Neuronal stem cell (in vitro differentiated cells): ENCODE data around the gene GRIN2A.

Experiments
- DNase-seq: peaks from one replicate; pipeline ENCODE4 v3.0.0-alpha.2; 2013; ENCODE audit warnings: low spot score
- H2AFZ ChIP-seq: one replicate; pipeline ENCODE4 v1.6.1; 2013; ENCODE audit warnings: mild to moderate bottlenecking, low read length, inconsistent platforms
- H2AK5ac ChIP-seq: 2 replicates; pipeline ENCODE4 v1.6.1; 2013; ENCODE audit warnings: low read depth, mild to moderate bottlenecking, inconsistent platforms, low read length, moderate library complexity, mixed read lengths
- H2BK120ac ChIP-seq: 2 replicates; pipeline ENCODE4 v1.6.1; 2013; ENCODE audit warnings: low read depth, mild to moderate bottlenecking, inconsistent platforms, low read length, moderate library complexity, mixed read lengths
- H2BK12ac ChIP-seq: one replicate; pipeline ENCODE4 v1.6.1; 2013; ENCODE audit warnings: low read length, inconsistent platforms
- H2BK15ac ChIP-seq: 2 replicates; pipeline ENCODE4 v1.6.1; 2013; ENCODE audit warnings: mild to moderate bottlenecking, low read length, inconsistent platforms, mixed read lengths
- H2BK5ac ChIP-seq: one replicate; pipeline ENCODE4 v1.6.1; 2013; ENCODE audit warnings: inconsistent platforms, mild to moderate bottlenecking, low read length, moderate library complexity
- H3K14ac ChIP-seq: one replicate; pipeline ENCODE4 v1.6.1; 2013; ENCODE audit warnings: low read length, inconsistent platforms
- H3K18ac ChIP-seq: 2 replicates; pipeline ENCODE4 v1.6.1; 2013; ENCODE audit warnings: low read length, inconsistent platforms
- H3K23ac ChIP-seq: 2 replicates; pipeline ENCODE4 v1.6.1; 2013; ENCODE audit warnings: low read depth, mild to moderate bottlenecking, mixed read lengths, low read length, inconsistent platforms; ENCODE audit not compliant: poor library complexity
- H3K27ac ChIP-seq: replicated peaks from 3 replicates; pipeline ENCODE4 v1.5.1; 2013; ENCODE audit warnings: low read length, inconsistent platforms
- H3K27me3 ChIP-seq, 3 experiments: 2 replicates each; pipeline ENCODE4 v1.6.1; 2013; ENCODE audit warnings: low read length in 3 of 3, mild to moderate bottlenecking in 2 of 3, inconsistent platforms in 1 of 3, low read depth in 1 of 3, mixed read lengths in 1 of 3, moderate library complexity in 1 of 3; ENCODE audit not compliant: control insufficient read depth in 3 of 3, insufficient read depth in 3 of 3
- H3K36me3 ChIP-seq, 2 donors: replicated peaks in 1 of 2; 2 replicates each; pipeline ENCODE4 v1.6.1; 2013; ENCODE audit warnings: low read length in 2 of 2; ENCODE audit not compliant: control insufficient read depth in 2 of 2, insufficient read depth in 2 of 2
- H3K4ac ChIP-seq: 2 replicates; pipeline ENCODE4 v1.6.1; 2013; ENCODE audit warnings: inconsistent platforms, mild to moderate bottlenecking, low read length, moderate library complexity
- H3K4me1 ChIP-seq, 2 donors: 1 replicate in 1 of 2; 2 replicates in 1 of 2; pipeline ENCODE4 v1.6.1; 2013; ENCODE audit warnings: low read length in 2 of 2, low read depth in 1 of 2; ENCODE audit not compliant: control insufficient read depth in 2 of 2, insufficient read depth in 1 of 2
- H3K4me2 ChIP-seq: one replicate; pipeline ENCODE4 v1.6.1; 2013; ENCODE audit warnings: mild to moderate bottlenecking, low read length, inconsistent platforms; ENCODE audit not compliant: insufficient read depth, poor library complexity, severe bottlenecking
- H3K4me3 ChIP-seq, 2 donors: 2 replicates each; pipeline ENCODE4 v1.5.1; 2013; ENCODE audit warnings: low read length in 2 of 2, mild to moderate bottlenecking in 2 of 2, inconsistent platforms in 1 of 2, moderate library complexity in 1 of 2
- H3K79me1 ChIP-seq: one replicate; pipeline ENCODE4 v1.6.1; 2013; ENCODE audit warnings: low read depth, mild to moderate bottlenecking, inconsistent platforms, low read length, moderate library complexity
- H3K9ac ChIP-seq: one replicate; pipeline ENCODE4 v1.6.1; 2013; ENCODE audit warnings: mild to moderate bottlenecking, low read depth, low read length, inconsistent platforms; ENCODE audit not compliant: poor library complexity
- H3K9me3 ChIP-seq, 2 donors: replicated peaks in 1 of 2; 2 replicates each; pipeline versions ENCODE3 to v1.6.1; 2013; ENCODE audit warnings: low read length in 2 of 2, mild to moderate bottlenecking in 2 of 2, inconsistent platforms in 1 of 2, low read depth in 1 of 2, mixed read lengths in 1 of 2, moderate library complexity in 1 of 2; ENCODE audit not compliant: control insufficient read depth in 2 of 2, insufficient read depth in 1 of 2
- H4K8ac ChIP-seq: one replicate; pipeline ENCODE4 v1.6.1; 2013; ENCODE audit warnings: low read depth, mild to moderate bottlenecking, inconsistent platforms, low read length, moderate library complexity
- H4K91ac ChIP-seq: one replicate; pipeline ENCODE4 v1.6.1; 2013; ENCODE audit warnings: low read length, low read depth, mild to moderate bottlenecking, inconsistent platforms; ENCODE audit not compliant: poor library complexity
- WGBS, 2 donors: extraction: QIAGEN DNeasy Blood & Tissue Kit; methylation state at CpG; one replicate each; pipeline ENCODE4 v1.1.7; 2013; ENCODE audit warnings: missing lambda C conversion rate in 2 of 2, mixed read lengths in 1 of 2; ENCODE audit not compliant: insufficient read length in 2 of 2, insufficient replicate concordance in 1 of 2; ENCODE audit errors: extremely low coverage in 2 of 2; 5-methylcytosine and 5-hydroxymethylcytosine counted together

Gene GRIN2A

GRCh38 chr16:10114409-10114808 is 67.8 kb downstream of the GRIN2A start:
- H3K23ac ChIP-seq = no peak overlapping the region
- no peak overlapping the region for H2BK120ac ChIP-seq
- no peak for DNase-seq
- H3K4me3 ChIP-seq = no peak overlapping the region
- H3K27me3 ChIP-seq = no peaks in the 10 kb centered on the region
- no peak overlapping the region for H3K18ac ChIP-seq
- no peak overlapping the region for H2BK15ac ChIP-seq
- WGBS, 2 donors = no CpG with 5 or more reads among the region's 4 CpGs
- H3K14ac ChIP-seq = no peak overlapping the region
- no peaks in the 10 kb centered on the region for H3K9me3 ChIP-seq
- no peaks in the 10 kb centered on the region for H3K36me3 ChIP-seq
- no peaks in the 10 kb centered on the region for H3K4me1 ChIP-seq
- no peak overlapping the region for H2AFZ ChIP-seq
- H3K9ac ChIP-seq = no peak overlapping the region
- no peak overlapping the region for H3K27ac ChIP-seq
- H2BK12ac ChIP-seq = no peak overlapping the region
- no peak overlapping the region for H3K4ac ChIP-seq
- H4K8ac ChIP-seq = no peak overlapping the region
- H4K91ac ChIP-seq = no peak overlapping the region
- no peaks in the 10 kb centered on the region for H3K79me1 ChIP-seq
- H2AK5ac ChIP-seq = no peak overlapping the region
- H3K4me2 ChIP-seq = no peak overlapping the region
- H2BK5ac ChIP-seq = no peak overlapping the region

GRCh38 chr16:10113248-10113647 is 69.0 kb downstream of the GRIN2A start:
- no peak overlapping the region for H4K91ac ChIP-seq

DNA sequence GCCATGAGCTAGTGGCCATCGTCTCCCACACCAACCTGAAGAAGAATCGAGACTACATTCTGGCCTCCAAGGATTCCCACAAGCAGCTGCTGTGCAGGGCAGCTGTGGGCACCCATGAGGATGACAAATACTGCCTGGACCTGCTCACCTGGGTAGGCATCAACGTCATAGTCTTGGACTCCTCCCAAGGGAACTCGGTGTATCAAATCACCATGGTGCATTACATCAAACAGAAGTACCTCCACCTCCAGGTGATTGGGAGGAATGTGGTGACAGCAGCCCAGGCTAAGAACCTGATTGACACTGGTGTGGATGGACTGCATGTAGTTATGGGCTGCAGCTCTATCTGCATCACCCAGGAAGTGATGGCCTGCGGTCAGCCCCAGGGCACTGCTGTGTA is 70.2 kb downstream of the GRIN2A start:
- WGBS, 2 donors = no CpG with 5 or more reads among the region's 5 CpGs
- DNase-seq = no peak
- Histone ChIP-seq H3K18ac (no peak overlapping the region), H4K8ac (no peak overlapping the region), H3K79me1 (no peaks in the 10 kb centered on the region), H3K27me3 (no peaks in the 10 kb centered on the region), H2BK5ac (no peak overlapping the region), H3K4me3 (no peak overlapping the region), H3K23ac (no peak overlapping the region), H3K9me3 (no peaks in the 10 kb centered on the region), H3K27ac (no peak overlapping the region), H3K4me2 (no peak overlapping the region), H3K9ac (no peak overlapping the region), H4K91ac (no peak overlapping the region), H3K4me1 (no peaks in the 10 kb centered on the region), H2BK15ac (no peak overlapping the region), H2AFZ (no peak overlapping the region), H2BK12ac (no peak overlapping the region), H3K14ac (no peak overlapping the region), H2BK120ac (no peak overlapping the region), H3K36me3 (no peaks in the 10 kb centered on the region), H3K4ac (no peak overlapping the region), H2AK5ac (no peak overlapping the region)

More at GRCh38 chr16:10113248-10113647, 69.0 kb downstream of the GRIN2A start:
- no peak overlapping the region for H3K9ac ChIP-seq
- no peaks in the 10 kb centered on the region for H3K27me3 ChIP-seq
- peak overlapping the region; percentile 36 for H3K18ac ChIP-seq
- no peak overlapping the region for H3K4ac ChIP-seq
- H2BK15ac ChIP-seq = no peak overlapping the region
- H3K23ac ChIP-seq = no peak overlapping the region
- H4K8ac ChIP-seq = no peak overlapping the region
- no peaks in the 10 kb centered on the region for H3K9me3 ChIP-seq
- no peak overlapping the region for H2AK5ac ChIP-seq
- no peak overlapping the region for H2AFZ ChIP-seq
- no peak overlapping the region for H3K4me2 ChIP-seq
- no peak overlapping the region for H2BK5ac ChIP-seq
- H3K4me1 ChIP-seq = no peaks in the 10 kb centered on the region
- H3K14ac ChIP-seq = no peak overlapping the region
- H3K27ac ChIP-seq = no peak overlapping the region
- no peaks in the 10 kb centered on the region for H3K36me3 ChIP-seq
- no peak for DNase-seq
- no peak overlapping the region for H2BK120ac ChIP-seq
- no CpG with 5 or more reads among the region's 7 CpGs for WGBS, 2 donors
- no peak overlapping the region for H3K4me3 ChIP-seq
- no peaks in the 10 kb centered on the region for H3K79me1 ChIP-seq
- H2BK12ac ChIP-seq = no peak overlapping the region

DNA sequence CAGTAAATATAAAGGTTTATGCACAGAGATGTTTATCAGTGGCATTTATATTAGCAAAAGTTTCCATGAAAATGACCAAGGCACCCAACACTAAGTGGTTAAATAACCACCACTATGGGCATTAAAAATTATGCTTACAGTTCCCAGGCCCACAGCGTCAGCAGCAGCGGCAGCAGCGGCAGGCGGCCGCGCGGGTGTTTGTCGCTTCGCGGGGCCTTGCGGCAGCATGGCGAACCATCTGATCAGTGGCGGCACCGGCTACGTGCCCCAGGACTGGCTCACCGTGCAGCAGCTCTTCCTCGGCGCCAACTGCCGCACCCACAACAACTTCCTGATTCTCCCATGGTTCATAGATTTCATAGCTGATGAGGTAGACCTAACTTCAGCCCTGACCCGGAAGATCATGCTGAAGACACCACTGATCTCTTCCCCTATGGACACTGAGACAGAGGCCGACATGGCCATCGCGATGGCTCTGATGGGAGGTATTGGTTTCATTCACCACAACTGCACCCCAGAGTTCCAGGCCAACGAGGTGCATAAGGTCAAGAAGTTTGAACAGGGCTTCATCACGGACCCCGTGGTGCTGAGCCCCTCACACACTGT is 71.0 kb downstream of the GRIN2A start:
- Histone ChIP-seq H4K8ac (no peak overlapping the region), H2AFZ (no peak overlapping the region), H3K79me1 (no peaks in the 10 kb centered on the region), H2BK15ac (no peak overlapping the region), H3K14ac (no peak overlapping the region), H3K4me3 (no peak overlapping the region), H3K4ac (no peak overlapping the region), H2BK5ac (no peak overlapping the region), H3K27ac (no peak overlapping the region), H3K4me1 (no peaks in the 10 kb centered on the region), H2BK120ac (no peak overlapping the region), H2AK5ac (no peak overlapping the region), H3K36me3 (no peaks in the 10 kb centered on the region), H2BK12ac (no peak overlapping the region), H3K27me3 (no peaks in the 10 kb centered on the region), H3K18ac (peak overlapping the region; percentile 29), H3K9me3 (no peaks in the 10 kb centered on the region), H3K9ac (peak overlapping the region; percentile 3), H3K4me2 (no peak overlapping the region), H4K91ac (no peak overlapping the region), H3K23ac (no peak overlapping the region)
- DNase-seq = no peak
- WGBS, 2 donors = no CpG with 5 or more reads among the region's 26 CpGs
